Uterus (tissue), 4 donors: ENCODE measurements around the gene ATG4C. TPM values are rescaled to one million over a fixed set of nuclear protein-coding genes. Genes with fewer than 3 reads are reported as not detected.
"Not testable (repeated sequence)": the region's sequence is repeated elsewhere in the genome, so short reads cannot be mapped to it uniquely, and the experiment has no call there.

Experiments used
- DNase-seq, 2 donors: peaks; one replicate each; pipeline ENCODE4 v3.0.0-alpha.2; 2019 to 2020
- H3K27ac ChIP-seq, 2 donors: fragments of 200-600 bp; sonication (generic); 1 replicate in 1 of 2; 2 replicates in 1 of 2; pipeline ENCODE4 v1.5.1; 2016 to 2018
- H3K27me3 ChIP-seq, 2 donors: fragments of 200-600 bp; sonication (generic); one replicate each; pipeline ENCODE4 v1.5.1; 2018 to 2019; ENCODE audit warnings: control low read depth in 1 of 2
- H3K36me3 ChIP-seq, 2 donors: fragments of 200-600 bp; sonication (generic); one replicate each; pipeline ENCODE4 v1.5.1; 2019; ENCODE audit warnings: control low read depth in 1 of 2
- H3K4me1 ChIP-seq, 2 donors: fragments of 200-600 bp; sonication (generic); one replicate each; pipeline ENCODE4 v1.5.1; 2018 to 2019; ENCODE audit warnings: control low read depth in 1 of 2
- H3K4me3 ChIP-seq, 2 donors: fragments of 200-600 bp; sonication (generic); 1 replicate in 1 of 2; 2 replicates in 1 of 2; pipeline ENCODE4 v1.5.1; 2018 to 2019; ENCODE audit warnings: mild to moderate bottlenecking in 1 of 2
- H3K9me3 ChIP-seq, 2 donors: fragments of 200-600 bp; sonication (generic); one replicate each; pipeline ENCODE4 v1.5.1; 2019; ENCODE audit warnings: control low read depth in 1 of 2
- POLR2A ChIP-seq, 2 donors: fragments of 450-650 bp; IDR thresholded peaks; one replicate each; pipeline ENCODE4 v1.6.1; 2016; ENCODE audit warnings: antibody characterized with exemption in 2 of 2, mild to moderate bottlenecking in 1 of 2, moderate library complexity in 1 of 2
- intact Hi-C: fragments of 100-400 bp; cut with DNase I; formaldehyde crosslinking; loops from one replicate; pipeline ENCODE4 v1.15.1; 2023; ENCODE audit warnings: low total_unique reads
- total RNA-seq, 4 donors: library from RNA; depleted of rRNA in 3 of 4; stranded (reverse); fragments of >200 nt in 3 of 4; gene quantifications; one replicate each; pipeline versions ENCODE4 v1.1.0 to v1.2.4, GENCODE V29; 2014 to 2023
- TF ChIP-seq, protein P1 (sequence below), 4 experiments: fragments of 200-600 bp in 2 of 4; fragments of 450-650 bp in 2 of 4; sonication (generic) in 2 of 4; IDR thresholded peaks; one replicate each; pipeline ENCODE4 v1.5.1; 2016 to 2019; ENCODE audit warnings: antibody characterized with exemption in 4 of 4, mild to moderate bottlenecking in 2 of 4, moderate library complexity in 1 of 4
- donor health status: DM: yes; HTN: yes; CAD: no.

Gene ATG4C
- total RNA-seq, 4 donors from 2014 or later: 11.5 to 81.5 (median 50.4) TPM

DNA sequence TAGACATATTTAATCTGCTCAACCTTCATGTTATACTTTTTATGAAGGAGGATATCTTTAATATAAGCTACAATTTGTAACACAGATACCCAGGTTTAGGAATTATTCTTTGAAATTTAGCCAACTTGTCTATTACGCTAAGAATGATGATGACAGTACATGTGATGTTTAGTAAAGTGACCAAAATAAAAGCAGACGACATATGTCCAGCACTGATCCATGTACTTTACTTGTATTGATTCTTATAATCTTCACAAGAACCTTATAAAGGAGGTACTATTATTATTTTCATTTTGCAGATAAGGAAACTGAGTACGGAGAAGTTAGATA is 37.2 kb upstream of the ATG4C start:
- no peak for TF ChIP-seq POLR2A (IDR thresholded peaks at IDR 0.05)
- TF ChIP-seq, protein P1, sequence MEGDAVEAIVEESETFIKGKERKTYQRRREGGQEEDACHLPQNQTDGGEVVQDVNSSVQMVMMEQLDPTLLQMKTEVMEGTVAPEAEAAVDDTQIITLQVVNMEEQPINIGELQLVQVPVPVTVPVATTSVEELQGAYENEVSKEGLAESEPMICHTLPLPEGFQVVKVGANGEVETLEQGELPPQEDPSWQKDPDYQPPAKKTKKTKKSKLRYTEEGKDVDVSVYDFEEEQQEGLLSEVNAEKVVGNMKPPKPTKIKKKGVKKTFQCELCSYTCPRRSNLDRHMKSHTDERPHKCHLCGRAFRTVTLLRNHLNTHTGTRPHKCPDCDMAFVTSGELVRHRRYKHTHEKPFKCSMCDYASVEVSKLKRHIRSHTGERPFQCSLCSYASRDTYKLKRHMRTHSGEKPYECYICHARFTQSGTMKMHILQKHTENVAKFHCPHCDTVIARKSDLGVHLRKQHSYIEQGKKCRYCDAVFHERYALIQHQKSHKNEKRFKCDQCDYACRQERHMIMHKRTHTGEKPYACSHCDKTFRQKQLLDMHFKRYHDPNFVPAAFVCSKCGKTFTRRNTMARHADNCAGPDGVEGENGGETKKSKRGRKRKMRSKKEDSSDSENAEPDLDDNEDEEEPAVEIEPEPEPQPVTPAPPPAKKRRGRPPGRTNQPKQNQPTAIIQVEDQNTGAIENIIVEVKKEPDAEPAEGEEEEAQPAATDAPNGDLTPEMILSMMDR (IDR thresholded peaks at IDR 0.05): no peak
- no peak overlapping the region for H3K4me3 ChIP-seq
- no peaks in the 10 kb centered on the region for H3K9me3 ChIP-seq
- intact Hi-C loops: no loop called here
- no peaks in the 10 kb centered on the region for H3K36me3 ChIP-seq
- H3K27me3 ChIP-seq: no peaks in the 10 kb centered on the region
- H3K4me1 ChIP-seq: no peaks in the 10 kb centered on the region
- no peak overlapping the region for H3K27ac ChIP-seq
- no peak for DNase-seq

DNA sequence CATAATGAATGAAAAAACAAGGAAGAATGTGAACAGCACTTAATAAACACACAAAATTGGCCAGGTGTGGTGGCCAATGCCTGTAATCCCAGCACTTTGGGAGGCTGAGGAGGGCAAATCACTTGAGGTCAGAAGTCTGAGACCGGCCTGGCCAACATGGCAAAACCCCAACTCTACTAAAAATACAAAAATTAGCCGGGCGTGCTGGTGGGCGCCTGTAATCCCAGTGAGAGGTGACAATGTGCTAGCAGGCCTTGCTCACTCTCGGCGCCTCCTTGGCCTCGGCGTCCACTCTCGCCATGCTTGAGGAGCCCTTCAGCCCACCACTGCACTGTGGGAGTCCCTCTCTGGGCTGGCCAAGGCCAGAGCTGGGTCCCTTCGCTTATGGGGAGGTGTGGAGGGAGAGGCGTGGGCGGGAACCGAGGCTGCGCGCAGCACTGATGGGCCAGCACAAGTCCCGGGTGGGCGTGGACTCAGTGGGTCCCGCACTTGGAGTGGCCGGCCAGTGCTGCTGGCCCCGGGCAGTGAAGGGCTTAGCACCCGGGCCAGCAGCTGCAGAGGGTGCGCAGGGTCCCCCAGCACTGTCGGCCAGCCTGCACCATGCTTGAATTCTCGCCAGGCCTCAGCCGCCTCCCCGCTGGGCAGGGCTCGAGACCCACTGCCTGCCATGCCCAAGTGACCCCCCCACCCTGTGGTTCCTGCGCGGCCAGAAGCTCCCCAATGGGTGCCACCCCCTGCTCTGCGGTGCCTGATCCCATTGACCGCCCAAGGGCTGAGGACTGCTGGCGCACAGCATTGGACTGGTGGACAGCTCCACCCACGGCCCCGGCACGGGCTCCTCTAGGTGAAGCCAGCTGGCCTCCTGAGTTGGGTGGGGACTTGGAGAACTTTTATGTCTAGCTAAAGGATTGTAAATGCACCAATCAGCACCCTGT is 30.6 kb upstream of the ATG4C start:
- DNase-seq: no peak
- intact Hi-C loops: no loop called here
- no peaks in the 10 kb centered on the region for H3K27me3 ChIP-seq
- H3K36me3 ChIP-seq: no peaks in the 10 kb centered on the region
- H3K9me3 ChIP-seq: no peaks in the 10 kb centered on the region
- H3K27ac ChIP-seq: no peak overlapping the region
- TF ChIP-seq, protein P1 (IDR thresholded peaks at IDR 0.05): no peak
- no peak for TF ChIP-seq POLR2A (IDR thresholded peaks at IDR 0.05)
- H3K4me3 ChIP-seq: no peak overlapping the region
- no peaks in the 10 kb centered on the region for H3K4me1 ChIP-seq

DNA sequence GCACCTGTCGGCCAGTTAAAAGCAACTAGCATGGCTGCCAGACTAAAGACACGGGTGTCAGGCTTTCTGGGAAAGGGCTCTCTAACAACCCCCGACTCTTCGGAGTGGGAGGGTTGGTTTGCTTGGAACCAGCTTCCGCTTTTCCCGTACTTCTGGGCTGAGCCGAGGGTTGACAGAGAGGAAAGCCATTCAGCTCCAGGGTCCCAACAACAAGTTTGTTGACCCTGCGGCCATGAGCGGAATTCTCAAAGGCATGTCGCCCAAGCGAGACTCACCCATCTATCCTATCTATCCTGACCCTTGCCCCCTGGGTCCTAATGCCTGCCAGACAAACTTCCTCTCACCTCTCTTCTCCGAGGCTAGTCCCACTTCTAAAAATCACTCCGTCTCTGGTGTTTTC is 29.0 kb upstream of the ATG4C start:
- DNase-seq, H3K4me1 ChIP-seq, H3K27ac ChIP-seq, H3K9me3 ChIP-seq, H3K4me3 ChIP-seq, H3K27me3 ChIP-seq, intact Hi-C loops, H3K36me3 ChIP-seq: not testable (repeated sequence)

DNA sequence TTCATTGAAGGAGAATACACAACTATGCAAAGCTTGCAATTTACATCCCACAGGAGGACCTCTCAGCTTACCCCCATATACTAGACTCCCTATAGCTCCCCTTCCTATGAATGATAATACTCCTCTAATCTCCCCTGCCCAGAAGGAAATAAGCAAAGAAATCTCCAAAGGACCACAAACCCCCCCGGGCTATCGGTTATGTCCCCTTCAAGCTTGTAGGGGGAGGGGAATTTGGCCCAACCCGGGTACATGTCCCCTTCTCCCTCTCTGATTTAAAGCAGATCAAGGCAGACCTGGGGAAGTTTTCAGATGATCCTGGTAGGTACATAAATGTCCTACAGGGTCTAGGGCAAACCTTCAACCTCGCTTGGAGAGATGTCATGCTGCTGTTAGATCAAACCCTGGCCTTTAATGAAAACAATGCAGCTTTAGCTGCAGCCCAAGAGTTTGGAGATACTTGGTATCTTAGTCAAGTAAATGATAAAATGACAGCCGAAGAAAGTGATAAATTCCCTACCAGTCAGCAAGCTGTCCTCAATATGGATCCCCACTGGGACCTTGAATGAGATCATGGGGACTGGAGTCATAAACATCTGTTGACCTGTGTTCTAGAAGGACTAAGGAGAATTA is 27.6 kb upstream of the ATG4C start:
- H3K27ac ChIP-seq, H3K9me3 ChIP-seq, DNase-seq, H3K4me1 ChIP-seq, H3K27me3 ChIP-seq, intact Hi-C loops, H3K4me3 ChIP-seq, H3K36me3 ChIP-seq: not testable (repeated sequence)

DNA sequence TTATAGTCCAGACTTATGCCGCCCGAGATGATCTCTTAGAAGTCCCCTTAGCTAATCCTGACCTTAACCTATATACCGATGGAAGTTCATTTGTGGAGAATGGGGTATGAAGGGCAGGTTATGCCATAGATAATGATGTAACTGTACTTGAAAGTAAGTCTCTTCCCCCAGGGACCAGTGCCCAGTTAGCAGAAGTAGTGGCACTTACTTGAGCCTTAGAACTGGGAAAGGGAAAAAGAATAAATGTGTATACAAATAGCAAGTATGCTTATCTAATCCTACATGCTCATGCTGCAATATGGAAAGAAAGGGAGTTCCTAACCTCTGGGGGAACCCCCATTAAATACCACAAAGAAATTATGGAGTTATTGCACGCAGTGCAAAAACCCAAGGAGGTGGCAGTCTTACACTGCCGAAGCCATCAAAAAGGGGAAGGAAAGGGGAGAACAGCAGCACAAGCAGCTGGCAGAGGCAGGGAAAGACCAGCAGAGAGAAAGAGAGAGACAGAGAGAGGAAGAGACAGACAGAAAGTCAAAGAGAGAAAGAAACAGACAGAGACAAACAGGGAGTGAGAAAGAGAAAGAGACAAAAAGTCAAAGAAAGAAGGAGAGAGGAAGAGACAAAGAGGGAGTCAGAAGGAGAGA is 24.6 kb upstream of the ATG4C start:
- intact Hi-C loops, H3K4me3 ChIP-seq, H3K36me3 ChIP-seq, H3K9me3 ChIP-seq, H3K4me1 ChIP-seq, H3K27me3 ChIP-seq, H3K27ac ChIP-seq, DNase-seq: not testable (repeated sequence)

DNA sequence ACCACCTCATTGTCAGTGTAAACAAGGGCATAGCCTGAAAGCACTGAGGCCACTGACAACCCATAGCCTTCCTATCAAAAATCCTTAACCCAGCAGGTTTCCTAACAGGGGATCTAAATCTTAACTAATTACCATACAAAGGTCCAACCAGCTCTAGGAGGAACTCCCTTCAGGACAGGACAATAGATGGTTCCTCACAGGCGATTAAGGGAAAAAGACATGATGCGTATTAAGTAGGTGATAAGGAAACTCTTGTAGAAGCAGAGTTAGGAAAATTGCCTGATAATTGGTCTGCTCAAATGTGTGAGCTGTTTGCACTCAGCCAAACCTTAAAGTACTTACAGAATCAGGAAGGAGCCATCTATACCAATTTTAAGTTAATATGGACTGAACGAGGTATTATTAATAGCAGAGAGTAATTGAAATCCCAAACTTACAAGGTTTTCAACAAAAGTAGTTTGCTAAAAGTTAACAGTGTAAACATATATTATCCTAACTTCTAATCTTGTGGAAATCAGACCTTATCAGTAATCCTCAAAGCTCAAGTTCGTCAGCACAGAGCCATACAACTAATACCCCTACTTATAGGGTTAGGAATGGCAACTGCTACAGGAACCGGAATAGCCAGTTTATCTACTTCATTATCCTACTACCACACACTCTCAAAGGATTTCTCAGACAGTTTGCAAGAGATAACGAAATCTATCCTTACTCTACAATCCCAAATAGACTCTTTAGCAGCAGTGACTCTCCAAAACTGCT is 23.7 kb upstream of the ATG4C start:
- H3K27ac ChIP-seq, H3K36me3 ChIP-seq, H3K27me3 ChIP-seq, intact Hi-C loops, H3K4me3 ChIP-seq, DNase-seq, H3K4me1 ChIP-seq, H3K9me3 ChIP-seq: not testable (repeated sequence)

DNA sequence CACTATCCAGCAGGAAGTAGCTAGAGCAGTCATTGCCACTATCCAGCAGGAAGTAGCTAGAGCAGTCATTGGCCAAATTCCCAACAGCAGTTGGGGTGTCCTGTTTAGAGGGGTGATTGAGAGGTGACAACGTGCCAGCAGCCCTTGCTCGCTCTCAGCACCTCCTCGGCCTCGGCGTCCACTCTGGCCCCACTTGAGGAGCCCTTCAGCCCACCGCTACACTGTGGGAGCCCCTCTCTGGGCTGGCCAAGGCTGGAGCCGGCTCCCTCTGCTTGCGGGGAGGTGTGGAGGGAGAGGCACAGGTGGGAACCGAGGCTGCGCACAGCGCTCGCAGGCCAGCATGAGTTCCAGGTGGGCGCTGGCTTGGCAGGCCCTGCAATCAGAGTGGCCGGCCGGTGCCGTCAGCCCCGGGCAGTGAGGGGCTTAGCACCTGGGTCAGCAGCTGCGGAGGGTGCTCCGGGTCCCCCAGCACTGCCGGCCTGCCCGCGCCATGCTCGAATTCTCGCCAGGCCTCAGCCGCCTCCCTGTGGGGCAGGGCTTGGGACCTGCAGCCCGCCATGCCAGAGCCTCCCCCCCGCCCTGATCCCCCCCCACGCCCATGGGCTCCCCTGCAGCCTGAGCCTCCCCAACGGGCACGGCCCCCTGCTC is 22.6 kb upstream of the ATG4C start:
- H3K4me3 ChIP-seq, intact Hi-C loops, H3K36me3 ChIP-seq, H3K9me3 ChIP-seq, H3K27ac ChIP-seq, DNase-seq, H3K4me1 ChIP-seq, H3K27me3 ChIP-seq: not testable (repeated sequence)

DNA sequence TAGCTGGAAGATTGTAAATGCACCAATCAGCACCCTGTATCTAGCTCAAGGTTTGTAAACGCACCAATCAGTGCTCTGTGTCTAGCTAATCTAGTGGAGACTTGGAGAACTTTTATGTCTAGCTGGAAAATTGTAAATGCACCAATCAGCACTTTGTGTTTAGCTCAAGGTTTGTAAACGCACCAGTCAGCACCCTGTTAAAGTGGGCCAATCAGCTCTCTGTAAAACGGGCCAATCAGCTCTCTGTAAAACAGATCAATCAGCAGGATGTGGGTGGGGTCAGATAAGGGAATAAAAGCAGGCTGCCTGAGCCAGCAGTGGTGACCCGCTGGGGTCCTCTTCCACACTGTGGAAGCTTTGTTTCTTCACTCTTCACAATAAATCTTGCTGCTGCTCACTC is 21.9 kb upstream of the ATG4C start:
- intact Hi-C loops, H3K27ac ChIP-seq, H3K27me3 ChIP-seq, H3K4me1 ChIP-seq, DNase-seq, H3K36me3 ChIP-seq, H3K9me3 ChIP-seq, H3K4me3 ChIP-seq: not testable (repeated sequence)
